OCI-LY7 (cell line): ENCODE results near the gene UQCRFS1.

Source experiments
- CTCF ChIP-seq: fragments of 200-600 bp; sonication (generic); conservative IDR thresholded peaks from 2 replicates; pipeline ENCODE4 v1.5.1; 2014; ENCODE audit warnings: mild to moderate bottlenecking, antibody characterized with exemption, low read length, moderate library complexity, mixed read lengths
- EZH2phosphoT487 ChIP-seq: fragments of 200-600 bp; sonication (generic); IDR thresholded peaks from 2 replicates; pipeline ENCODE4 v1.6.1; 2018; ENCODE audit warnings: low read depth, borderline replicate concordance, mild to moderate bottlenecking, mixed run types, antibody characterized with exemption, low read length, moderate library complexity, mixed read lengths

GRCh38 chr19:29260477-29261317 is 47.7 kb upstream of the UQCRFS1 start:
- peak; percentile 86 for TF ChIP-seq CTCF
- TF ChIP-seq EZH2phosphoT487: no peak
